Mammary epithelial cell (primary cell): ENCODE results near the gene NUP107.

Experiments
- CTCF ChIP-seq, 2 donors: IDR thresholded peaks in 1 of 2; conservative IDR thresholded peaks in 1 of 2; 2 replicates each; pipeline ENCODE4 v1.5.1; 2011 to 2012; ENCODE audit warnings: inconsistent platforms in 2 of 2, low read length in 2 of 2, mild to moderate bottlenecking in 2 of 2, control low read depth in 1 of 2, low read depth in 1 of 2; ENCODE audit not compliant: insufficient read depth in 1 of 2; ENCODE audit errors: extremely low read depth in 1 of 2
- EZH2 ChIP-seq: IDR thresholded peaks from 2 replicates; pipeline ENCODE4 v1.6.1; 2012; ENCODE audit warnings: low read length, inconsistent platforms, borderline replicate concordance

- TF ChIP-seq CTCF (conservative IDR thresholded peaks at IDR 0.05 in 1 of 2, IDR thresholded peaks at IDR 0.05 in 1 of 2; ENCODE audit: extremely low read depth in 1 of 2, insufficient read depth in 1 of 2, low read depth in 1 of 2, low read length in 2 of 2) = no peak
- TF ChIP-seq EZH2 = no peak
These were observed 41.0 kb downstream of the NUP107 start for GRCh38 chr12:68727776-68728175.
